SK-N-SH treated with all-trans-retinoic acid at 6 μM for 48 hours (cell line): ENCODE results near the gene NGEF.

Experiments
- ATAC-seq: fragments of 200-7000 bp; cut with Tn5 transposase; 3 replicates; pipeline ENCODE4 v1.9.1; 2020; ENCODE audit warnings: mild to moderate bottlenecking, moderate library complexity
- CSDC2 ChIP-seq: fragments of 250-450 bp; sonication (Bioruptor Pico); IDR thresholded peaks from 2 replicates; pipeline ENCODE4 v1.5.0; 2020; ENCODE audit warnings: mild to moderate bottlenecking, moderate library complexity
- ESRRG ChIP-seq: fragments of 250-450 bp; sonication (Bioruptor Pico); IDR thresholded peaks from 2 replicates; pipeline ENCODE4 v1.6.1; 2021; ENCODE audit warnings: mild to moderate bottlenecking
- GLIS3 ChIP-seq: fragments of 250-450 bp; sonication (Bioruptor Pico); IDR thresholded peaks from 2 replicates; pipeline ENCODE4 v1.5.0; 2020; ENCODE audit warnings: mild to moderate bottlenecking, moderate library complexity
- OSR1 ChIP-seq: fragments of 250-450 bp; sonication (Bioruptor Pico); IDR thresholded peaks from 2 replicates; pipeline ENCODE4 v1.8.0; 2022; ENCODE audit warnings: moderate library complexity, mild to moderate bottlenecking, inconsistent platforms
- PPARA ChIP-seq: fragments of 250-450 bp; sonication (Bioruptor Pico); IDR thresholded peaks from 2 replicates; pipeline ENCODE4 v1.5.0; 2020; ENCODE audit warnings: mild to moderate bottlenecking, borderline replicate concordance
- RARB ChIP-seq: fragments of 250-450 bp; sonication (Bioruptor Pico); IDR thresholded peaks from 2 replicates; pipeline ENCODE4 v1.8.0; 2021; ENCODE audit warnings: mild to moderate bottlenecking, moderate library complexity
- TCF4 ChIP-seq: fragments of 250-450 bp; sonication (Bioruptor Pico); IDR thresholded peaks from 2 replicates; pipeline ENCODE4 v1.8.0; 2021; ENCODE audit warnings: mild to moderate bottlenecking, moderate library complexity, borderline replicate concordance
- TSHZ2 ChIP-seq: fragments of 250-450 bp; sonication (Bioruptor Pico); IDR thresholded peaks from 2 replicates; pipeline ENCODE4 v1.5.0; 2020; ENCODE audit warnings: mild to moderate bottlenecking, moderate library complexity
- ZC3H10 ChIP-seq: fragments of 250-450 bp; sonication (Bioruptor Pico); IDR thresholded peaks from 2 replicates; pipeline ENCODE4 v1.5.1; 2021; ENCODE audit warnings: mild to moderate bottlenecking, moderate library complexity
- ZFP3 ChIP-seq: fragments of 250-450 bp; sonication (Bioruptor Pico); IDR thresholded peaks from 2 replicates; pipeline ENCODE4 v1.5.0; 2020; ENCODE audit warnings: mild to moderate bottlenecking, moderate library complexity
- ZFP30 ChIP-seq: fragments of 450-650 bp; formaldehyde crosslinking; IDR thresholded peaks from 2 replicates; pipeline ENCODE4 v1.5.0; 2022; ENCODE audit warnings: mild to moderate bottlenecking, moderate library complexity
- ZNF565 ChIP-seq: fragments of 450-650 bp; formaldehyde crosslinking; conservative IDR thresholded peaks from 2 replicates; pipeline ENCODE4 v1.5.0; 2020; ENCODE audit warnings: low read depth, mild to moderate bottlenecking, moderate library complexity
- ZNF70 ChIP-seq: fragments of 450-650 bp; formaldehyde crosslinking; IDR thresholded peaks from 2 replicates; pipeline ENCODE4 v1.5.0; 2020; ENCODE audit warnings: mild to moderate bottlenecking, moderate library complexity
- TF ChIP-seq, protein P1 (sequence below): fragments of 250-450 bp; sonication (Bioruptor Pico); IDR thresholded peaks from 2 replicates; pipeline ENCODE4 v1.8.0; 2020; ENCODE audit warnings: mild to moderate bottlenecking, moderate library complexity, borderline replicate concordance
- TF ChIP-seq, protein P2 (sequence below): fragments of 250-450 bp; sonication (Bioruptor Pico); IDR thresholded peaks from 2 replicates; pipeline ENCODE4 v1.5.1; 2020; ENCODE audit warnings: low read depth, mild to moderate bottlenecking, moderate library complexity
- TF ChIP-seq, protein P3 (sequence below): fragments of 250-450 bp; sonication (Bioruptor Pico); IDR thresholded peaks from 2 replicates; pipeline ENCODE4 v1.5.1; 2021; ENCODE audit warnings: mild to moderate bottlenecking, moderate library complexity

The NGEF gene

GRCh38 chr2:232833830-232834229 lies 179.2 kb downstream of the NGEF start:
- TF ChIP-seq ZFP3 (CRISPR knock-in tag): no peak
- no peak for TF ChIP-seq ZC3H10 (CRISPR knock-in tag)
- TF ChIP-seq, protein P1, sequence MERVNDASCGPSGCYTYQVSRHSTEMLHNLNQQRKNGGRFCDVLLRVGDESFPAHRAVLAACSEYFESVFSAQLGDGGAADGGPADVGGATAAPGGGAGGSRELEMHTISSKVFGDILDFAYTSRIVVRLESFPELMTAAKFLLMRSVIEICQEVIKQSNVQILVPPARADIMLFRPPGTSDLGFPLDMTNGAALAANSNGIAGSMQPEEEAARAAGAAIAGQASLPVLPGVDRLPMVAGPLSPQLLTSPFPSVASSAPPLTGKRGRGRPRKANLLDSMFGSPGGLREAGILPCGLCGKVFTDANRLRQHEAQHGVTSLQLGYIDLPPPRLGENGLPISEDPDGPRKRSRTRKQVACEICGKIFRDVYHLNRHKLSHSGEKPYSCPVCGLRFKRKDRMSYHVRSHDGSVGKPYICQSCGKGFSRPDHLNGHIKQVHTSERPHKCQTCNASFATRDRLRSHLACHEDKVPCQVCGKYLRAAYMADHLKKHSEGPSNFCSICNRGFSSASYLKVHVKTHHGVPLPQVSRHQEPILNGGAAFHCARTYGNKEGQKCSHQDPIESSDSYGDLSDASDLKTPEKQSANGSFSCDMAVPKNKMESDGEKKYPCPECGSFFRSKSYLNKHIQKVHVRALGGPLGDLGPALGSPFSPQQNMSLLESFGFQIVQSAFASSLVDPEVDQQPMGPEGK (CRISPR knock-in tag): no peak
- no peak for TF ChIP-seq TSHZ2
- TF ChIP-seq CSDC2: no peak
- no peak for TF ChIP-seq OSR1
- no peak for TF ChIP-seq ZNF70 (CRISPR knock-in tag)
- TF ChIP-seq GLIS3 (CRISPR knock-in tag): no peak
- TF ChIP-seq PPARA (CRISPR knock-in tag): no peak
- no peak for TF ChIP-seq ZFP30
- TF ChIP-seq ESRRG (CRISPR knock-in tag): no peak
- TF ChIP-seq TCF4 (CRISPR knock-in tag): no peak
- ATAC-seq: no peak

- no peak for ATAC-seq
Measured at GRCh38 chr2:232831496-232831895, 181.6 kb downstream of the NGEF start.

DNA sequence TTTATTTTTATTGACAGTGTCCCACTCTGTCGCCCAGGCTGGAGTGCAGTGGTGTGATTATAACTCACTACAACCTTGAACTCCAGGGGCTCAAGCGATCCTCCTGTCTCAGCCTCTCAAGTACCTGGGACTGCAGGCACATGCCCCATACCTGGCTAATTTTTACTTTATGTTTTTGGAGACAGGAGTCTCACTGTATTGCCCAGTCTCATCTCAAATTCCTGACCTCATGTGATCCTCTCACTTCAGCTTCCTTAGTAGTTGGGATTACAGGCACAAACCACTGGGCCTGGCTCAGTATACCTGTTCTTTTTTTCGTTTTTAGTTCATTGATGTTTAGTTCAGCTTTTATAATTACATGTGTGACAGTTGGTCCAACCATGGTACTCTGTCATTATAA lies 183.1 kb downstream of the NGEF start:
- TF ChIP-seq ZNF70 (CRISPR knock-in tag) (no peak), ZNF565 (no peak)
- TF ChIP-seq, protein P2, sequence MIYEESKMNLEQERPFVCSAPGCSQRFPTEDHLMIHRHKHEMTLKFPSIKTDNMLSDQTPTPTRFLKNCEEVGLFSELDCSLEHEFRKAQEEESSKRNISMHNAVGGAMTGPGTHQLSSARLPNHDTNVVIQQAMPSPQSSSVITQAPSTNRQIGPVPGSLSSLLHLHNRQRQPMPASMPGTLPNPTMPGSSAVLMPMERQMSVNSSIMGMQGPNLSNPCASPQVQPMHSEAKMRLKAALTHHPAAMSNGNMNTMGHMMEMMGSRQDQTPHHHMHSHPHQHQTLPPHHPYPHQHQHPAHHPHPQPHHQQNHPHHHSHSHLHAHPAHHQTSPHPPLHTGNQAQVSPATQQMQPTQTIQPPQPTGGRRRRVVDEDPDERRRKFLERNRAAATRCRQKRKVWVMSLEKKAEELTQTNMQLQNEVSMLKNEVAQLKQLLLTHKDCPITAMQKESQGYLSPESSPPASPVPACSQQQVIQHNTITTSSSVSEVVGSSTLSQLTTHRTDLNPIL (CRISPR knock-in tag): no peak
- no peak for ATAC-seq

More at GRCh38 chr2:232831496-232831895, 181.6 kb downstream of the NGEF start:
- TF ChIP-seq, protein P3, sequence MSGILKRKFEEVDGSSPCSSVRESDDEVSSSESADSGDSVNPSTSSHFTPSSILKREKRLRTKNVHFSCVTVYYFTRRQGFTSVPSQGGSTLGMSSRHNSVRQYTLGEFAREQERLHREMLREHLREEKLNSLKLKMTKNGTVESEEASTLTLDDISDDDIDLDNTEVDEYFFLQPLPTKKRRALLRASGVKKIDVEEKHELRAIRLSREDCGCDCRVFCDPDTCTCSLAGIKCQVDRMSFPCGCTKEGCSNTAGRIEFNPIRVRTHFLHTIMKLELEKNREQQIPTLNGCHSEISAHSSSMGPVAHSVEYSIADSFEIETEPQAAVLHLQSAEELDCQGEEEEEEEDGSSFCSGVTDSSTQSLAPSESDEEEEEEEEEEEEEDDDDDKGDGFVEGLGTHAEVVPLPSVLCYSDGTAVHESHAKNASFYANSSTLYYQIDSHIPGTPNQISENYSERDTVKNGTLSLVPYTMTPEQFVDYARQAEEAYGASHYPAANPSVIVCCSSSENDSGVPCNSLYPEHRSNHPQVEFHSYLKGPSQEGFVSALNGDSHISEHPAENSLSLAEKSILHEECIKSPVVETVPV (CRISPR knock-in tag): no peak
- TF ChIP-seq ZC3H10 (CRISPR knock-in tag) (no peak), PPARA (CRISPR knock-in tag) (no peak), RARB (CRISPR knock-in tag) (no peak), GLIS3 (CRISPR knock-in tag) (no peak), CSDC2 (no peak), OSR1 (no peak), ZNF70 (CRISPR knock-in tag) (no peak)
- TF ChIP-seq, protein P2 (CRISPR knock-in tag): no peak
- TF ChIP-seq, protein P1 (CRISPR knock-in tag): no peak
